Left lung (tissue), 10 donors: ENCODE measurements around the gene ARX. TPM values are rescaled to one million over a fixed set of nuclear protein-coding genes. Genes with fewer than 3 reads are reported as not detected.
A peak's percentile ranks its signal among the peaks of the same experiment; 100 is the strongest.

Source experiments
- ATAC-seq: fragments of 200-7000 bp; cut with Tn5 transposase; one replicate; pipeline ENCODE4 v1.9.1; 2020; ENCODE audit warnings: moderate library complexity
- DNase-seq, 4 donors: peaks; one replicate each; pipeline ENCODE4 v3.0.0-alpha.2; 2013 to 2020
- H3K27ac ChIP-seq, 2 donors: fragments of 200-600 bp; sonication (generic) in 1 of 2; one replicate each; pipeline versions ENCODE4 v1.5.0 to v1.8.0; 2020 to 2021
- H3K27me3 ChIP-seq, 2 donors: fragments of 200-600 bp; sonication (generic) in 1 of 2; one replicate each; pipeline versions ENCODE4 v1.5.0 to v1.8.0; 2020 to 2021
- H3K36me3 ChIP-seq, 2 donors: fragments of 200-600 bp; sonication (generic) in 1 of 2; one replicate each; pipeline versions ENCODE4 v1.5.0 to v1.8.0; 2020 to 2021
- H3K4me1 ChIP-seq, 2 donors: fragments of 200-600 bp; one replicate each; pipeline ENCODE4 v1.8.0; 2021
- H3K4me3 ChIP-seq, 2 donors: fragments of 200-600 bp; sonication (generic) in 1 of 2; one replicate each; pipeline versions ENCODE4 v1.5.0 to v1.8.0; 2020 to 2021; ENCODE audit warnings: mild to moderate bottlenecking in 1 of 2
- H3K9me3 ChIP-seq, 2 donors: fragments of 200-600 bp; sonication (generic) in 1 of 2; one replicate each; pipeline versions ENCODE4 v1.5.0 to v1.8.0; 2020 to 2021
- intact Hi-C, 2 donors: fragments of 100-400 bp; cut with DNase I; formaldehyde crosslinking; loops; one replicate each; pipeline versions ENCODE4 v1.11.2 to v1.14.2; 2022
- polyA plus RNA-seq, 6 donors: library from polyadenylated mRNA; unstranded; fragments of 120-200 nt; gene quantifications; one replicate each; pipeline ENCODE4 v1.2.1, GENCODE V29; 2013; ENCODE audit not compliant: insufficient read length in 6 of 6
- total RNA-seq, 2 donors: library from RNA; stranded (reverse); fragmentation: NEBNext Ultra II Directional; extraction: Animal tissue kit (Norgen Biotek cat#: 25700); gene quantifications; one replicate each; pipeline ENCODE4 v1.2.1, GENCODE V29; 2021
- TF ChIP-seq, protein P1 (sequence below), 2 donors: fragments of 200-600 bp; sonication (generic) in 1 of 2; IDR thresholded peaks; one replicate each; pipeline versions ENCODE4 v1.5.0 to v1.8.0; 2021; ENCODE audit warnings: antibody characterized with exemption in 2 of 2
- donor health status: DM: no; HTN: yes; CAD: no.
- donor health status: DM: no; HTN: no; CAD: no.

ARX gene
- total and polyA plus RNA-seq, 8 donors = 0.07 to 0.41 (median 0.13) TPM; not detected in 1

DNA sequence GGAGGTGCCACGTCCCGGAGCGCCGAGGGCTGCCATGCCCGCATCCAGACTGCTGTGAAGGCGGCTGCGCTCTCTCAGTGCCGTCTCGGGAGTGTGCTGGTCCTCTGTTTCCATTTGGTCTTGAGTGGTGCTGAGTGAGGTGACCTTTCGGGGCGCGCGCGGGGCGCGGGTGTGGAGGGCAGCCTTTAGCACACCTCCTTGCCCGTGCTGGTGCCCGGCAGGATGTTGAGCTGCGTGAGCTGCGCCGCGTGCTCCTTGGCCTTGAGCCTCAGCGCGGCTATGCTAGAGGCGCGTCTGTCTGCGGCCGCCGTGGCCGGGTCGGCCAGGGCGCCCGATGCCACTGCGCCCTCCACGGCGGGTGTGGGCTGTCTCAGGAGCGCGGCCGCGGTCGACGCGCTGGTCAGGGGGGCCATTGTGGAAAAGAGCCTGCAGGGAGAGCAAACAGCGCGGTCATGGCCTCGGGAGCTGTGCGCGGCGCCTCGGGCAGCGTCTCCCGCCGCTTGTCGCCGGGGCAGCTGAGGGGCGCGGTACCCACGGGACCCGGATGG, 11.2 kb downstream of the ARX start:
- DNase-seq = no peak
- peak; percentile 19 for ATAC-seq
- no peak overlapping the region for H3K4me3 ChIP-seq
- H3K9me3 ChIP-seq = no peaks in the 10 kb centered on the region
- peaks cover 82% of the 10 kb centered on the region in 2 donors for H3K27me3 ChIP-seq
- TF ChIP-seq, protein P1, sequence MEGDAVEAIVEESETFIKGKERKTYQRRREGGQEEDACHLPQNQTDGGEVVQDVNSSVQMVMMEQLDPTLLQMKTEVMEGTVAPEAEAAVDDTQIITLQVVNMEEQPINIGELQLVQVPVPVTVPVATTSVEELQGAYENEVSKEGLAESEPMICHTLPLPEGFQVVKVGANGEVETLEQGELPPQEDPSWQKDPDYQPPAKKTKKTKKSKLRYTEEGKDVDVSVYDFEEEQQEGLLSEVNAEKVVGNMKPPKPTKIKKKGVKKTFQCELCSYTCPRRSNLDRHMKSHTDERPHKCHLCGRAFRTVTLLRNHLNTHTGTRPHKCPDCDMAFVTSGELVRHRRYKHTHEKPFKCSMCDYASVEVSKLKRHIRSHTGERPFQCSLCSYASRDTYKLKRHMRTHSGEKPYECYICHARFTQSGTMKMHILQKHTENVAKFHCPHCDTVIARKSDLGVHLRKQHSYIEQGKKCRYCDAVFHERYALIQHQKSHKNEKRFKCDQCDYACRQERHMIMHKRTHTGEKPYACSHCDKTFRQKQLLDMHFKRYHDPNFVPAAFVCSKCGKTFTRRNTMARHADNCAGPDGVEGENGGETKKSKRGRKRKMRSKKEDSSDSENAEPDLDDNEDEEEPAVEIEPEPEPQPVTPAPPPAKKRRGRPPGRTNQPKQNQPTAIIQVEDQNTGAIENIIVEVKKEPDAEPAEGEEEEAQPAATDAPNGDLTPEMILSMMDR (IDR thresholded peaks at IDR 0.05) = no peak
- peaks cover 5 to 15% of the 10 kb centered on the region in 2 donors for H3K4me1 ChIP-seq
- intact Hi-C loops = no loop called here
- H3K27ac ChIP-seq = no peak overlapping the region
- no peaks in the 10 kb centered on the region for H3K36me3 ChIP-seq

DNA sequence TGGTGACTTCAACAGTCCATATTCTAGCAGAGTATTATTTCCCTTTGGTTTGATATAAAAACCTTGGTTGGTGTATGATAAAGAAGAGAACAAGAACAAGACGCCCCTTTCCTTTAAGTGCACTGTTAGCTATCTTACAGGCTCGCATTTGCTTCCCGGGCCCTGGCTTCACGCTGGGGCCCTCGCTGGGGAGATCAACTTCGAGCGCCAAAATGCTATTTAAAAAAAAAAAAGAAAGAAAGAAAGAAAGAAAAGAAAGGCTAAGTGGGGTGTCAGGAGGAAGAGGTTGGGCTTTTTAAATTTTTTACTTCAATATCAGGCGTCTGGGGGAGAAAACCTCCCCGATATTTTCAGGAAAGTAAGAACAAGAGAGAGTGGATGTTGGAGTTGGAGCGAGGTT, 11.7 kb downstream of the ARX start:
- Histone ChIP-seq H3K9me3 (no peaks in the 10 kb centered on the region), H3K27me3 (peaks cover 76 to 77% of the 10 kb centered on the region in 2 donors), H3K36me3 (no peaks in the 10 kb centered on the region), H3K4me3 (no peak overlapping the region), H3K27ac (no peak overlapping the region), H3K4me1 (peaks cover 5 to 15% of the 10 kb centered on the region in 2 donors)
- ATAC-seq = no peak
- DNase-seq = no peak
- intact Hi-C loops = no loop called here
- TF ChIP-seq, protein P1 (IDR thresholded peaks at IDR 0.05) = no peak

DNA sequence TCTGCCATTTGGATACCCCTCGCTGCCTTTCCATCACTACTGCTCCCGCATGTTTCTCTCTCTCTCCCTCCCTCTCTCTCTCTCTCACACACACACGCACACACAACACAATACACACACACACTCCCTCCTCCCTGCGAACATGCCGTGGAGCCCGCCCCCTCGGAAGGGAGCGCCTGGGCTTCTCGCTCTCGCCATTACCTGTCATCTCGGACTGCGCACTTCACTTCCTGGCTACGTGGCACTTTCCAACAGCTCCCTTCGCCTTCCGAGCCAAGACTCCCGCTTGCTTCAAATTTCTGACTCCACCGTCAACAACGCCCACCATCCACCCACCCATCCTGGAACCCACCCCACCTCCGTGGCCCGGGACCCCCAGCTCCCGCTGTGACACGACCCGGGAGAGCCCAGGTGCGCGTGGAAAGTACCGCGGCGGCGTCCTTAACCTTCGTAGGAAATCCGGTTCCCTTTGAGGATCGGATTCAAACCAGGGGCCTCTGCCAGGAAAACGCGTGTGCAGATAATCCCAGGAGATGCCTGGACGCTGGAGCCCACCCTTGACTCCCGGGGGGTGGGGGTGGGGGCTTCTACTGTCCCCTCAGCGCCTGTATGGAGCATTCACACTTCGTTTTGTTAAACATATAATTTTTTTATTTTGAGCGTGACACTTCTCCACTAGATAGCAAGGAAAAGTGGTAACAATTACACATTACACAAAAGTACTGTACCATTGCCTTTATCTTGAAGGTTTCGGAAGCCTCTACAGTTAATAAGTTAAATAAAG, 12.5 kb downstream of the ARX start:
- DNase-seq = no peak
- TF ChIP-seq, protein P1 (IDR thresholded peaks at IDR 0.05) = no peak
- ATAC-seq = peak; percentile 27
- Histone ChIP-seq H3K9me3 (no peaks in the 10 kb centered on the region), H3K4me1 (peaks cover 5 to 15% of the 10 kb centered on the region in 2 donors), H3K4me3 (no peak overlapping the region), H3K27me3 (peaks cover 69% of the 10 kb centered on the region in 2 donors), H3K27ac (no peak overlapping the region), H3K36me3 (no peaks in the 10 kb centered on the region)
- intact Hi-C loops = no loop called here

DNA sequence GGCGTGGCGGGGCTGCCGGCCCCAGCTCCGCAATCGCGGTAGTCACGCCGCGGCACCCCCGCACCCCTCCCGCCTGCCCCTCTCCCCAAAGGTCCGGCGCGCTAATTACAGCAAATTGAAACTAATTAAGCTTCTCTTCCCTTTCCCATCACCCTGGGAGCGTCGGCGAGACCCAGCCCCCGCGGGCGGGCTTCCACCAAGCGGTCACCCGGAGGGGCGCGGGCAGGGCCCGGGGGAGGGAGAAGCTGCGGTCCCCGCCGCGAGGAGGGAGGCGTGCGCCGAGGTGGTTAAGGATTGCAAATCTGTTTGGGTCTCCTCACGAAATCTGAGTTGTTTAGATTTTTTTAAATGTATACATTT, 13.1 kb downstream of the ARX start:
- no peak for ATAC-seq
- Histone ChIP-seq H3K4me1 (peaks cover 5 to 15% of the 10 kb centered on the region in 2 donors), H3K27ac (no peak overlapping the region), H3K9me3 (no peaks in the 10 kb centered on the region), H3K27me3 (peaks cover 62 to 63% of the 10 kb centered on the region in 2 donors), H3K36me3 (no peaks in the 10 kb centered on the region), H3K4me3 (peak overlapping the region in 1 of 2 donors; percentile 13)
- intact Hi-C loops = no loop called here
- DNase-seq = peak in 1 of 4 donors; percentile 47
- TF ChIP-seq, protein P1 (IDR thresholded peaks at IDR 0.05) = no peak

DNA sequence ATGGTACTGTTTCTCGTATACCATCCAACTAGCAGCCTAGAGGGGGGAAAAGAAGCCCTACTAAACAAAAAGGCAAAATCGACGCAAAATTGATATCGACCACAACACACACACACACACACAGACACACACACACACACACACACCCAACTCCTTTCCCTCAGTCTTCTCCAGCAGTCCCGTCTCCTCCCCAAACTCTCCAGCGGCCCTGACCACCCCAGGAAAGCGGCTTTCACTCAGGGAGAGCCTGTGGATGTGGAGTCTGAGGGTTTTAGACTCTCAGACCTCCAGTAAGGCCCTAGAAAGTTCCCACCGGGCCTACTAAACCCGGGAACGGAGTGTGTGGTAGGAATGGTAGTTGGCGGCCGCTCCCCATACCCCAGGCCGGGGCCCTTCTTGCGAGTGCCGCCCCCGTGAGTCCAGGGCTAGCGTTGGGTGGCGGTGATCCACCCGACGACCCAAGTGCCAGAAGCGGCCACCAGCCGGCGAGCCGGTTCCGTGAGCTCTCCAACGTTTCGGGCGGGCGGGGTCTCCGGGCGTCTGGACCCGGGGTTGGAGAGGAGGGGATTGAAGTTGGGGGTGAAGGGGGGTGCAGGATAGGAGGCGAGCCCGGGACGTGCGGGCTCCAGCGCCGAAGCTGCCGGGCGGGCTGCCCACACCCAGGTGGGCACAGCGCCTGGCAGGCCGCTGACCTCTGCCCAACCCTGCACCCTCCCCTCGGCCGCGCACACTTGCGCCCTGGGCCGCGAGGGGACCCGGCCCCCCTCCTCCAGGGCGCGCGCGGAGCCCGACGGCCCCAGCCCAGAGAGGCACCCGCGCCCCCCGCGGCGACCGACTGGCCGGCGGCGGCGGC, 13.7 kb downstream of the ARX start:
- no peaks in the 10 kb centered on the region for H3K36me3 ChIP-seq
- H3K4me1 ChIP-seq = peaks cover 5 to 15% of the 10 kb centered on the region in 2 donors
- no peak overlapping the region for H3K27ac ChIP-seq
- peak in 1 of 4 donors; percentile 48 for DNase-seq
- H3K9me3 ChIP-seq = no peaks in the 10 kb centered on the region
- TF ChIP-seq, protein P1 (IDR thresholded peaks at IDR 0.05) = no peak
- no peak overlapping the region for H3K4me3 ChIP-seq
- ATAC-seq = no peak
- intact Hi-C loops = no loop called here
- peaks cover 56 to 57% of the 10 kb centered on the region in 2 donors for H3K27me3 ChIP-seq
